Brain microvascular endothelial cell (primary cell): ENCODE measurements around the gene NFATC3.
"Not testable (repeated sequence)": the region's sequence is repeated elsewhere in the genome, so short reads cannot be mapped to it uniquely, and the experiment has no call there.

Experiments used
- DNase-seq: peaks from one replicate; pipeline ENCODE4 v3.0.0-alpha.2; 2020
- H3K27ac ChIP-seq: fragments of 250-450 bp; sonication (Bioruptor Pico); 2 replicates; pipeline ENCODE4 v1.5.1; 2020; ENCODE audit warnings: mild to moderate bottlenecking, moderate library complexity
- H3K27me3 ChIP-seq: fragments of 250-450 bp; sonication (Bioruptor Pico); replicated peaks from 2 replicates; pipeline ENCODE4 v1.5.1; 2020; ENCODE audit warnings: mild to moderate bottlenecking
- H3K36me3 ChIP-seq: fragments of 250-450 bp; sonication (Bioruptor Pico); replicated peaks from 2 replicates; pipeline ENCODE4 v1.5.1; 2020; ENCODE audit warnings: mild to moderate bottlenecking
- H3K4me3 ChIP-seq: 2 replicates; pipeline ENCODE4 v1.5.1; 2011; ENCODE audit warnings: low read depth, mild to moderate bottlenecking, control low read depth, low read length, moderate library complexity
- in situ Hi-C: cut with HindIII; loops from 2 replicates; pipeline ENCODE4 v1.10.0; 2017; ENCODE audit warnings: low sequenced_read_pairs, low pct_ligation_motif_present
- TF ChIP-seq, protein P1 (sequence below): IDR thresholded peaks from 2 replicates; pipeline ENCODE4 v1.5.1; 2011; ENCODE audit warnings: low read depth, mild to moderate bottlenecking, moderate library complexity, low read length, control low read depth, inconsistent platforms; ENCODE audit errors: missing control alignments

Gene NFATC3

DNA sequence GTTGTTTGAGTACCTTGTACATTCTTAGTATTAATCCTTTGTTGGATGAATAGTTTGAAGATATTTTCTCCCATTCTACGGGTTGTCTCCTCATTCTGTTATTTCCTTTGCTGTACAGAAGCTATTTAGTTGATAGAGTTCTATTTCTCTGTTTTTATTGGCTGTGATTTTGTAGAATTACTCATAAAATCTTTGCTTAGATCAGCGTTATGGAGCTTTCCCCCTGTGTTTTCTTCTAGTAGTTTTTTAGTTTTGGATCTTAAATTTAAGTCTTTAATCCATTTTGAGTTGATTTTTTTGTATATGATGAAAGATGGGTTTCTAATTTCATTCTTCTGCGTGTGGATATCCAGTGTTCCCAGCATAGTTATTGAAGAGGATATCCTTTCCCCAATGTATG, 45.4 kb downstream of the NFATC3 start:
- Histone ChIP-seq H3K27me3 (no peaks in the 10 kb centered on the region), H3K27ac (no peak overlapping the region), H3K36me3 (no peaks in the 10 kb centered on the region), H3K4me3 (no peak overlapping the region)
- TF ChIP-seq, protein P1, sequence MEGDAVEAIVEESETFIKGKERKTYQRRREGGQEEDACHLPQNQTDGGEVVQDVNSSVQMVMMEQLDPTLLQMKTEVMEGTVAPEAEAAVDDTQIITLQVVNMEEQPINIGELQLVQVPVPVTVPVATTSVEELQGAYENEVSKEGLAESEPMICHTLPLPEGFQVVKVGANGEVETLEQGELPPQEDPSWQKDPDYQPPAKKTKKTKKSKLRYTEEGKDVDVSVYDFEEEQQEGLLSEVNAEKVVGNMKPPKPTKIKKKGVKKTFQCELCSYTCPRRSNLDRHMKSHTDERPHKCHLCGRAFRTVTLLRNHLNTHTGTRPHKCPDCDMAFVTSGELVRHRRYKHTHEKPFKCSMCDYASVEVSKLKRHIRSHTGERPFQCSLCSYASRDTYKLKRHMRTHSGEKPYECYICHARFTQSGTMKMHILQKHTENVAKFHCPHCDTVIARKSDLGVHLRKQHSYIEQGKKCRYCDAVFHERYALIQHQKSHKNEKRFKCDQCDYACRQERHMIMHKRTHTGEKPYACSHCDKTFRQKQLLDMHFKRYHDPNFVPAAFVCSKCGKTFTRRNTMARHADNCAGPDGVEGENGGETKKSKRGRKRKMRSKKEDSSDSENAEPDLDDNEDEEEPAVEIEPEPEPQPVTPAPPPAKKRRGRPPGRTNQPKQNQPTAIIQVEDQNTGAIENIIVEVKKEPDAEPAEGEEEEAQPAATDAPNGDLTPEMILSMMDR: no peak
- DNase-seq: no peak
- in situ Hi-C loops: no loop called here

DNA sequence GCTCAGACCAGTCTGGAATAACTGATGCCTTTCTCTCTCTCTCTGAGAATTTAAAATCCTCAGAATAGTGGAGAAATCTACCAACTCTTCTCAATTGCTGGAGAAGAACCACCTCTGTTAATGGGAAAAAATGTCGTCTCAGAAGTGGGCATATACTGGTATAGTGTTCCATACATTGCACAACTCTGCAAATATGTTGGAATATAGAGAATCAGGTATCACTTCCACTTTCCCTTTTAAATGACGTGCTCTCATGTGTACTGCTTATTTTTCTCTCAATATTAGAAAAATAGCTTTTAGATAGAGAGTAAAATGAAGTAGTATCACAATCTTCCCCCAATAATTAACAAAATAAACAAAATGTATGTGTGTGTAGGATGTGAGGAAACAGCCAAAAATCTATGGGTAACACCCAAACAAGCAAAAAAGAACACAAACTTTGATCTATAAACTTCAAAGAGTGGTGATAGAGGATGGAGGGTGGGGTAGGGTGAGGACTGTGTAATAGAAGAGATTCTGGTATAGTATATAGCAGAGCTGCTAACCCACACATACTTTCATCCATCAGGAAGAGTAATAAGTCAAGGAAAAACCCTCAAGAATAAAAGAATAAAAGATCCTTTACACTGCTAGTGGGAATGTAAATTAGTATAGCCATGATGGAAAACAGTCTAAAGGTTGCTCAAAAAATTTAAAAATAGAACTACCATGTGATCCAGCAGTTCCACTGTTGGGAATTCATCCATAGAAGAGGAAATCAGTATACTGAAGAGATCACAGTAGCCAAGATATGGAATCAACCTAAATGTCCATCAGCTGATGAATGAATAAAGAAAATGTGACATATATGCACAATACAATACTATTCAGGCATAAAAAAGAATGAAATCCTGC, 46.9 kb downstream of the NFATC3 start:
- no peak for DNase-seq

GRCh38 chr16:68133000-68133399, 47.8 kb downstream of the NFATC3 start:
- in situ Hi-C loops, H3K27ac ChIP-seq, H3K27me3 ChIP-seq, H3K4me3 ChIP-seq, H3K36me3 ChIP-seq, DNase-seq: not testable (repeated sequence)

More for the DNA sequence above, 46.9 kb downstream of the NFATC3 start:
- Histone ChIP-seq H3K36me3 (no peaks in the 10 kb centered on the region), H3K27ac (no peak overlapping the region), H3K4me3 (no peak overlapping the region), H3K27me3 (no peaks in the 10 kb centered on the region)
- TF ChIP-seq, protein P1: no peak
- in situ Hi-C loops: no loop called here

DNA sequence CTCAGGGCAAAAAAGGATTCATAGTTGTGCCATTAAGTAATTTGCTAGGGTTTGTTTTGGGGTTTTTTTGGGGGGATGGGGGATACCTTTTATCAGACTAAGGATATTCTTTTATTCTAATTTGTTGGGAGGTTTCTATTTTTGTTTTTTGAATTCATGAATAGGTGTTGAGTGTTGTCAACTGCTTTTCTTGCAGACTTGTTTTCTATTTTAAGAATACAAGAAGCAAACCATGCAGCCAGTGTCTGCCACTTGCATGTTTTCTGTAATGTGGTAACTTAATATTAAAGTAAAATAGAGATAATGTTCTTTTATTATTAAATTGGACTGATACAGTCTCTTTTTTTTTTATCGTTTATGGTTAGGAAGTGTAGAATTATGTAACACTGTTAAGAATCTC, 49.5 kb downstream of the NFATC3 start:
- TF ChIP-seq, protein P1: no peak
- no peak overlapping the region for H3K27ac ChIP-seq
- H3K36me3 ChIP-seq: no peaks in the 10 kb centered on the region
- in situ Hi-C loops: no loop called here
- DNase-seq: no peak
- H3K4me3 ChIP-seq: no peak overlapping the region
- H3K27me3 ChIP-seq: no peaks in the 10 kb centered on the region

DNA sequence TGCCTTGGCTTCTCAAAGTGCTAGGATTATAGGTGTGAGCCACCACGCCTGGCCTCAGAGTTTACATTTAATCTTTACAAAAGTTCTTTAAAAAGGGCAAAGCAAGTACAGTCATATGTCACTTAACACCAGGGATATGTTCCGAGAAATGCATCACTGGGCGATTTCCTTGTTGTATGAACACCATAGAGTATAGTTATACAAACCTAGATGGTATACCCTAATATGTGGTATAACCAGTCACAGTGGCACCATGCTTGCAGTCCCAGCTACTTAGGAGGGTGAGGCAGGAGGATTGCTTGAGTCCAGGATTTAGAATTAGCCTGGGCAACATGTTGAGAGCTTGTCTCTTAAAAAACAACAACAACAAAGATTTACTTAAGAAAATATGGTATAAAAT, 51.3 kb downstream of the NFATC3 start:
- in situ Hi-C loops: no loop called here
- Histone ChIP-seq H3K4me3 (no peak overlapping the region), H3K36me3 (no peaks in the 10 kb centered on the region), H3K27ac (no peak overlapping the region), H3K27me3 (no peaks in the 10 kb centered on the region)
- DNase-seq: no peak
- TF ChIP-seq, protein P1: no peak

DNA sequence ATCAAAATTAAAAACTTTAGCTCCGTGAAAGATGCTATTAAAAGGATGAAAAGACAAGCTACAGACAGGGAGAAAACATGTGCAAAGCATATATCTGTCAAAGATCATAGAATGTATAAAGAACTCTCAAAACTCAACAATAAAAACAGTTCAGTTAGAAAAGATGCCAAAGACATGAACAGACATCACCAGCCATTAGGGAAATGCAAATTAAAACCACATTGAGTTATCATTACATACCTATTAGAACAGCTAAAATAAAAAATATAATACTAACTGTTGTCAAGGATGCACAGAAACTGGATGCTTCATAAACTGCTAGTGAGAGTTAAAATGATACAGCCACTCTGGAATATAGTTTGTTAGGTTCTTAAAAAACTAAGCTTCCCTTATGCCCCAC, 58.8 kb downstream of the NFATC3 start:
- Histone ChIP-seq H3K36me3 (no peaks in the 10 kb centered on the region), H3K27me3 (no peaks in the 10 kb centered on the region), H3K4me3 (no peak overlapping the region), H3K27ac (no peak overlapping the region)
- in situ Hi-C loops: no loop called here
- no peak for DNase-seq
- TF ChIP-seq, protein P1: no peak
